MM.1S (cell line): ENCODE data around the gene IGSF11.

ENCODE experiments used
- DNase-seq: peaks from one replicate; pipeline ENCODE4 v3.0.0-alpha.2; 2015
- H2AFZ ChIP-seq: fragments of 300-600 bp; sonication (generic); 2 replicates; pipeline ENCODE4 v1.6.0; 2016; ENCODE audit warnings: antibody characterized with exemption, low read length
- H3F3A ChIP-seq: fragments of 300-600 bp; sonication (generic); 2 replicates; pipeline ENCODE4 v1.6.1; 2016; ENCODE audit warnings: mild to moderate bottlenecking, antibody characterized with exemption, low read length, moderate library complexity, mixed read lengths; ENCODE audit not compliant: insufficient read depth
- H3K27ac ChIP-seq: fragments of 300-600 bp; sonication (generic); 2 replicates; pipeline ENCODE4 v1.5.1; 2016; ENCODE audit warnings: mild to moderate bottlenecking, low read length
- H3K27me3 ChIP-seq: fragments of 300-600 bp; sonication (generic); replicated peaks from 2 replicates; pipeline ENCODE4 v1.6.0; 2016; ENCODE audit warnings: low read length; ENCODE audit not compliant: insufficient read depth
- H3K36me3 ChIP-seq: fragments of 300-600 bp; sonication (generic); replicated peaks from 2 replicates; pipeline ENCODE4 v1.6.1; 2016; ENCODE audit warnings: mild to moderate bottlenecking, low read length, mixed read lengths; ENCODE audit not compliant: insufficient read depth
- H3K4me1 ChIP-seq: fragments of 300-600 bp; sonication (generic); 2 replicates; pipeline ENCODE4 v1.6.1; 2016; ENCODE audit warnings: low read length, mixed read lengths
- H3K4me2 ChIP-seq: fragments of 300-600 bp; sonication (generic); 2 replicates; pipeline ENCODE4 v1.6.0; 2016; ENCODE audit warnings: low read depth, low read length
- H3K4me3 ChIP-seq: fragments of 300-600 bp; sonication (generic); 2 replicates; pipeline ENCODE4 v1.5.1; 2016; ENCODE audit warnings: low read length, mixed read lengths
- H3K79me2 ChIP-seq: fragments of 300-600 bp; sonication (generic); 2 replicates; pipeline ENCODE4 v1.6.1; 2016; ENCODE audit warnings: mixed run types, low read length, mixed read lengths
- H3K9ac ChIP-seq: fragments of 300-600 bp; sonication (generic); 2 replicates; pipeline ENCODE4 v1.6.1; 2016; ENCODE audit warnings: low read length, mixed read lengths
- H3K9me2 ChIP-seq: fragments of 300-600 bp; sonication (generic); replicated peaks from 2 replicates; pipeline ENCODE4 v1.6.1; 2016; ENCODE audit warnings: mild to moderate bottlenecking, low read length, mixed read lengths; ENCODE audit not compliant: insufficient read depth
- H3K9me3 ChIP-seq: fragments of 300-600 bp; sonication (generic); replicated peaks from 2 replicates; pipeline ENCODE4 v1.6.1; 2016; ENCODE audit warnings: mild to moderate bottlenecking, low read length, mixed read lengths; ENCODE audit not compliant: insufficient read depth
- H4K20me1 ChIP-seq: fragments of 300-600 bp; sonication (generic); 2 replicates; pipeline ENCODE4 v1.6.1; 2016; ENCODE audit warnings: mild to moderate bottlenecking, low read length, moderate library complexity, mixed read lengths; ENCODE audit not compliant: insufficient read depth
- CTCF ChIP-seq: fragments of 300-600 bp; sonication (generic); IDR thresholded peaks from 2 replicates; pipeline ENCODE4 v1.5.1; 2016; ENCODE audit warnings: antibody characterized with exemption, low read length, mixed read lengths
- EZH2 ChIP-seq: fragments of 300-600 bp; sonication (generic); optimal IDR thresholded peaks from 2 replicates; pipeline ENCODE3; 2017; ENCODE audit warnings: low read depth, mild to moderate bottlenecking, antibody characterized with exemption, low read length, mixed read lengths
- EZH2phosphoT487 ChIP-seq: fragments of 300-600 bp; sonication (generic); IDR thresholded peaks from 2 replicates; pipeline ENCODE4 v1.6.1; 2018; ENCODE audit warnings: antibody characterized with exemption, low read length

The IGSF11 gene

GRCh38 chr3:118889691-118890090 is 145.0 kb downstream of the IGSF11 start:
- Histone ChIP-seq H4K20me1 (no peaks in the 10 kb centered on the region), H2AFZ (no peak overlapping the region), H3K4me2 (no peak overlapping the region), H3F3A (no peaks in the 10 kb centered on the region), H3K27ac (no peak overlapping the region), H3K27me3 (no peaks in the 10 kb centered on the region), H3K9me3 (no peaks in the 10 kb centered on the region), H3K4me3 (no peak overlapping the region), H3K4me1 (no peaks in the 10 kb centered on the region), H3K9ac (no peak overlapping the region), H3K36me3 (no peaks in the 10 kb centered on the region), H3K9me2 (no peaks in the 10 kb centered on the region), H3K79me2 (no peaks in the 10 kb centered on the region)
- TF ChIP-seq EZH2 (no peak), CTCF (no peak), EZH2phosphoT487 (no peak)
- no peak for DNase-seq

DNA sequence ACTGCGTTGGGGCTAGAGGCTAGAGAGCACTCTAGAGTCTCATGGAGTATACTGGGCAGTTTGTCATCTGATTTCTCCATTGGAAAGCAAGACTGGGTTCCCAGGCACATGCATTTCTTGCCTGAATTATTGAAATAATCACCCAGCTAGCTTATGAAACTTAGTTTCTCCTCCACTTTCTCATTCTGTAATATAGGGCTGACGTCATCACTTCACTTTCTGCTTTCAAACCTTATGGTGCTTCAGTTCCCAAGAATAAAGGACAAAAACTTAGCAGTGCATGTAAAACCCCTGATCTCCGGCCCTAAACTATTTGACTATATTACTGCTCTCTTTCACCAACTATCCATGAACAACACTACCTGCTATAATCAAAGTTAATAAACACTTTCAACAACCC is 147.9 kb downstream of the IGSF11 start:
- Histone ChIP-seq H3F3A (no peaks in the 10 kb centered on the region), H3K4me2 (no peak overlapping the region), H3K9me3 (no peaks in the 10 kb centered on the region), H3K4me1 (no peaks in the 10 kb centered on the region), H4K20me1 (no peaks in the 10 kb centered on the region), H3K79me2 (no peaks in the 10 kb centered on the region), H2AFZ (no peak overlapping the region), H3K9ac (no peak overlapping the region), H3K27me3 (no peaks in the 10 kb centered on the region), H3K4me3 (no peak overlapping the region), H3K27ac (no peak overlapping the region), H3K9me2 (no peaks in the 10 kb centered on the region), H3K36me3 (no peaks in the 10 kb centered on the region)
- no peak for DNase-seq
- TF ChIP-seq EZH2phosphoT487, result no peak
- TF ChIP-seq EZH2, result no peak
- no peak for TF ChIP-seq CTCF

GRCh38 chr3:118884748-118885206 is 149.9 kb downstream of the IGSF11 start:
- DNase-seq, result peak; percentile 69

More at GRCh38 chr3:118884748-118885206, 149.9 kb downstream of the IGSF11 start:
- Histone ChIP-seq H3K27me3 (no peaks in the 10 kb centered on the region), H3K4me1 (no peaks in the 10 kb centered on the region), H3K36me3 (no peaks in the 10 kb centered on the region), H3K9me3 (no peaks in the 10 kb centered on the region), H3F3A (no peaks in the 10 kb centered on the region), H3K9me2 (no peaks in the 10 kb centered on the region), H3K79me2 (no peaks in the 10 kb centered on the region), H4K20me1 (no peaks in the 10 kb centered on the region), H3K27ac (no peak overlapping the region), H3K4me2 (no peak overlapping the region; the same call in 1 of the 2 replicates), H3K4me3 (no peak overlapping the region), H3K9ac (no peak overlapping the region), H2AFZ (no peak overlapping the region)
- TF ChIP-seq CTCF (peak; percentile 98), EZH2 (no peak)
